K562 (cell line): ENCODE data around the gene TAF5. TPM values are rescaled to one million over a fixed set of nuclear protein-coding genes. Genes with fewer than 3 reads are reported as not detected.

ENCODE experiments used
- ASH1L ChIP-seq: fragments of 450-650 bp; IDR thresholded peaks from 2 replicates; pipeline ENCODE4 v1.6.1; 2018; ENCODE audit warnings: borderline replicate concordance, mild to moderate bottlenecking, low read depth; ENCODE audit not compliant: partially characterized antibody
- ELF4 ChIP-seq: fragments of 450-650 bp; formaldehyde crosslinking; IDR thresholded peaks from 2 replicates; pipeline ENCODE4 v1.4.0; 2022; ENCODE audit warnings: missing genetic modification characterization
- GATAD2B ChIP-seq: fragments of 450-650 bp; IDR thresholded peaks from 2 replicates; pipeline ENCODE4 v1.6.1; 2017; ENCODE audit warnings: mild to moderate bottlenecking, borderline replicate concordance
- JUNB ChIP-seq: fragments of 450-650 bp; formaldehyde crosslinking; conservative IDR thresholded peaks from 2 replicates; pipeline ENCODE4 v1.4.0; 2020; ENCODE audit warnings: mild to moderate bottlenecking
- KDM5B ChIP-seq: fragments of 200-600 bp; sonication (generic); IDR thresholded peaks from 2 replicates; pipeline ENCODE4 v1.6.1; 2012; ENCODE audit warnings: low read depth, mild to moderate bottlenecking, moderate library complexity, low read length, control low read depth, inconsistent platforms; ENCODE audit not compliant: insufficient replicate concordance
- MYBL2 ChIP-seq, 2 experiments: fragments of 450-650 bp in 1 of 2; sonication (generic) in 1 of 2; formaldehyde crosslinking in 1 of 2; IDR thresholded peaks; 2 replicates each; pipeline versions ENCODE4 v1.6.1 to v1.8.1; 2017 to 2022; ENCODE audit warnings: borderline replicate concordance in 1 of 2, inconsistent platforms in 1 of 2, low read depth in 1 of 2, mild to moderate bottlenecking in 1 of 2, missing genetic modification reagents in 1 of 2, moderate library complexity in 1 of 2
- PRMT5 ChIP-seq: sonication (generic); formaldehyde crosslinking; IDR thresholded peaks from 2 replicates; pipeline ENCODE4 v1.5.0; 2020; ENCODE audit warnings: missing genetic modification reagents
- SMARCA4 ChIP-seq: fragments of 450-650 bp; IDR thresholded peaks from 2 replicates; pipeline ENCODE4 v1.6.1; 2016
- TAF9B ChIP-seq: fragments of 450-650 bp; IDR thresholded peaks from 2 replicates; pipeline ENCODE4 v1.6.1; 2018; ENCODE audit warnings: mild to moderate bottlenecking; ENCODE audit not compliant: partially characterized antibody
- THRAP3 ChIP-seq: fragments of 450-650 bp; IDR thresholded peaks from 2 replicates; pipeline ENCODE4 v1.6.1; 2016; ENCODE audit warnings: mild to moderate bottlenecking, inconsistent platforms, borderline replicate concordance
- TRIM24 ChIP-seq, 2 experiments: fragments of 450-650 bp; IDR thresholded peaks; 2 replicates each; pipeline ENCODE4 v1.6.1; 2016
- ZNF584 ChIP-seq: fragments of 200-800 bp; sonication (Bioruptor generic); IDR thresholded peaks from 2 replicates; pipeline ENCODE4 v1.6.1; 2016; ENCODE audit warnings: low read depth, mild to moderate bottlenecking, missing genetic modification characterization, missing compliant biosample characterization
- polyA plus RNA-seq, 8 experiments: library from polyadenylated mRNA; depleted of rRNA in 4 of 8; stranded (reverse) in 5 of 8; unstranded in 3 of 8; fragments of >200 nt; fragmentation: Nextera tagmentation in 2 of 8; fragmentation: Illumina TruSeq in 1 of 8; extraction: Ambion mirVana in 2 of 8; extraction: Trizol in 1 of 8; gene quantifications; 2 replicates each; pipeline versions ENCODE4 v1.2.1 to v1.2.3, GENCODE V29; 2011 to 2014; ENCODE audit warnings: inconsistent platforms in 1 of 8, missing spikeins in 1 of 8
- total RNA-seq, 7 experiments: library from RNA; depleted of rRNA in 6 of 7; stranded (reverse); fragments of >200 nt in 6 of 7; fragmentation: Illumina TruSeq in 2 of 7; extraction: Trizol in 2 of 7; gene quantifications; 2 replicates each; pipeline versions ENCODE4 v1.2.1 to v1.2.3, GENCODE V29; 2011 to 2021; ENCODE audit warnings: low replicate concordance in 1 of 7
- TF ChIP-seq, protein P1 (sequence below): fragments of 450-650 bp; conservative IDR thresholded peaks from 2 replicates; pipeline ENCODE4 v1.6.1; 2016; ENCODE audit warnings: missing genetic modification characterization, low read depth, mild to moderate bottlenecking, missing compliant biosample characterization, moderate library complexity
- TF ChIP-seq, protein P2 (sequence below): fragments of 250-450 bp; sonication (Bioruptor Pico); IDR thresholded peaks from 2 replicates; pipeline ENCODE4 v1.5.0; 2021
- TF ChIP-seq, protein P3 (sequence below), 2 experiments: IDR thresholded peaks; 2 replicates each; pipeline ENCODE4 v1.6.1; 2012; ENCODE audit warnings: improper control_type of control experiment in 2 of 2, low read depth in 2 of 2, low read length in 2 of 2, borderline replicate concordance in 1 of 2
- TF ChIP-seq, protein P4 (sequence below): fragments of 250-450 bp; sonication (Bioruptor Pico); IDR thresholded peaks from 2 replicates; pipeline ENCODE4 v1.6.1; 2021; ENCODE audit warnings: mild to moderate bottlenecking
- TF ChIP-seq, protein P5 (sequence below): fragments of 450-650 bp; IDR thresholded peaks from 2 replicates; pipeline ENCODE4 v1.6.1; 2018; ENCODE audit not compliant: partially characterized antibody
- TF ChIP-seq, protein P6 (sequence below): fragments of 200-800 bp; sonication (Bioruptor generic); IDR thresholded peaks from 2 replicates; pipeline ENCODE4 v1.6.1; 2017; ENCODE audit warnings: missing genetic modification characterization, missing compliant biosample characterization

Gene TAF5
- total and polyA plus RNA-seq, 9 of the 15 experiments (the other 6 are each of a cell fraction or from before 2014, with no cell fraction given): 4.2 to 11.9 (median 9.3) TPM

DNA sequence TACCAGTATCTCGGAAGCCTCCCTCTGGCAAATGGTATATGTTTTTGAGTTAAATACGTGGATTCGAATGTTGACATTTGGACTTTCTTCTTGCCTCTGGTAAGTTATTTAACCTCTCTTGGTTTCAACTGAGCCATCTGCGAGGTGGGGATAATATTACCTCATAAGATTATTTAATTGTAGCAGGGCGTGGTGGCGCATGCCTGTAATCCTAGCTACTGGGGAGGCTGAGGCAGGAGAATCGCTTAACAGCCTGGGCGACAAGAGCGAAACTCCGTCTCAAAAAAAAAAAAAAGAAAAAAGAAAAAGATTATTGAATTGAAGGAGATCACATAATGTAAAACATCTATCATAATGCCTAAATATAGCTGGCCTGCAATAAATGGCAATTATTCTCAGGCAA is 396 bp upstream of the TAF5 start (continued):
- TF ChIP-seq, protein P1, sequence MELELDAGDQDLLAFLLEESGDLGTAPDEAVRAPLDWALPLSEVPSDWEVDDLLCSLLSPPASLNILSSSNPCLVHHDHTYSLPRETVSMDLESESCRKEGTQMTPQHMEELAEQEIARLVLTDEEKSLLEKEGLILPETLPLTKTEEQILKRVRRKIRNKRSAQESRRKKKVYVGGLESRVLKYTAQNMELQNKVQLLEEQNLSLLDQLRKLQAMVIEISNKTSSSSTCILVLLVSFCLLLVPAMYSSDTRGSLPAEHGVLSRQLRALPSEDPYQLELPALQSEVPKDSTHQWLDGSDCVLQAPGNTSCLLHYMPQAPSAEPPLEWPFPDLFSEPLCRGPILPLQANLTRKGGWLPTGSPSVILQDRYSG (tag): no peak
- TF ChIP-seq ASH1L (peak; percentile 39), SMARCA4 (0 out of 2 replicates have a peak, but pooled peaks have one; percentile 38), ELF4 (CRISPR knock-in tag) (peak; percentile 37; the same call in 1 of the 2 replicates), GATAD2B (no peak), PRMT5 (no peak), MYBL2 (IDR thresholded peaks at IDR 0.05; ENCODE audit: low read depth) (no peak), MYBL2 (CRISPR knock-in tag; IDR thresholded peaks at IDR 0.05; ENCODE audit: borderline replicate concordance) (no peak), THRAP3 (no peak), TAF9B (no peak), JUNB (CRISPR knock-in tag) (no peak), ZNF584 (no peak), TRIM24 (IDR thresholded peaks at IDR 0.05) (peak in 1 of 2 experiments; percentile 22; a peak in 1 of 4 replicates), KDM5B (no peak)
- TF ChIP-seq, protein P2, sequence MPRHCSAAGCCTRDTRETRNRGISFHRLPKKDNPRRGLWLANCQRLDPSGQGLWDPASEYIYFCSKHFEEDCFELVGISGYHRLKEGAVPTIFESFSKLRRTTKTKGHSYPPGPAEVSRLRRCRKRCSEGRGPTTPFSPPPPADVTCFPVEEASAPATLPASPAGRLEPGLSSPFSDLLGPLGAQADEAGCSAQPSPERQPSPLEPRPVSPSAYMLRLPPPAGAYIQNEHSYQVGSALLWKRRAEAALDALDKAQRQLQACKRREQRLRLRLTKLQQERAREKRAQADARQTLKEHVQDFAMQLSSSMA: no peak
- TF ChIP-seq, protein P3, sequence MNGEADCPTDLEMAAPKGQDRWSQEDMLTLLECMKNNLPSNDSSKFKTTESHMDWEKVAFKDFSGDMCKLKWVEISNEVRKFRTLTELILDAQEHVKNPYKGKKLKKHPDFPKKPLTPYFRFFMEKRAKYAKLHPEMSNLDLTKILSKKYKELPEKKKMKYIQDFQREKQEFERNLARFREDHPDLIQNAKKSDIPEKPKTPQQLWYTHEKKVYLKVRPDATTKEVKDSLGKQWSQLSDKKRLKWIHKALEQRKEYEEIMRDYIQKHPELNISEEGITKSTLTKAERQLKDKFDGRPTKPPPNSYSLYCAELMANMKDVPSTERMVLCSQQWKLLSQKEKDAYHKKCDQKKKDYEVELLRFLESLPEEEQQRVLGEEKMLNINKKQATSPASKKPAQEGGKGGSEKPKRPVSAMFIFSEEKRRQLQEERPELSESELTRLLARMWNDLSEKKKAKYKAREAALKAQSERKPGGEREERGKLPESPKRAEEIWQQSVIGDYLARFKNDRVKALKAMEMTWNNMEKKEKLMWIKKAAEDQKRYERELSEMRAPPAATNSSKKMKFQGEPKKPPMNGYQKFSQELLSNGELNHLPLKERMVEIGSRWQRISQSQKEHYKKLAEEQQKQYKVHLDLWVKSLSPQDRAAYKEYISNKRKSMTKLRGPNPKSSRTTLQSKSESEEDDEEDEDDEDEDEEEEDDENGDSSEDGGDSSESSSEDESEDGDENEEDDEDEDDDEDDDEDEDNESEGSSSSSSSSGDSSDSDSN (IDR thresholded peaks at IDR 0.05; ENCODE audit: borderline replicate concordance in 1 of 2, low read depth in 2 of 2, low read length in 2 of 2): no peak
- TF ChIP-seq, protein P4, sequence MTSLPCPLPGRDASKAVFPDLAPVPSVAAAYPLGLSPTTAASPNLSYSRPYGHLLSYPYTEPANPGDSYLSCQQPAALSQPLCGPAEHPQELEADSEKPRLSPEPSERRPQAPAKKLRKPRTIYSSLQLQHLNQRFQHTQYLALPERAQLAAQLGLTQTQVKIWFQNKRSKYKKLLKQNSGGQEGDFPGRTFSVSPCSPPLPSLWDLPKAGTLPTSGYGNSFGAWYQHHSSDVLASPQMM (CRISPR knock-in tag): no peak
- TF ChIP-seq, protein P5, sequence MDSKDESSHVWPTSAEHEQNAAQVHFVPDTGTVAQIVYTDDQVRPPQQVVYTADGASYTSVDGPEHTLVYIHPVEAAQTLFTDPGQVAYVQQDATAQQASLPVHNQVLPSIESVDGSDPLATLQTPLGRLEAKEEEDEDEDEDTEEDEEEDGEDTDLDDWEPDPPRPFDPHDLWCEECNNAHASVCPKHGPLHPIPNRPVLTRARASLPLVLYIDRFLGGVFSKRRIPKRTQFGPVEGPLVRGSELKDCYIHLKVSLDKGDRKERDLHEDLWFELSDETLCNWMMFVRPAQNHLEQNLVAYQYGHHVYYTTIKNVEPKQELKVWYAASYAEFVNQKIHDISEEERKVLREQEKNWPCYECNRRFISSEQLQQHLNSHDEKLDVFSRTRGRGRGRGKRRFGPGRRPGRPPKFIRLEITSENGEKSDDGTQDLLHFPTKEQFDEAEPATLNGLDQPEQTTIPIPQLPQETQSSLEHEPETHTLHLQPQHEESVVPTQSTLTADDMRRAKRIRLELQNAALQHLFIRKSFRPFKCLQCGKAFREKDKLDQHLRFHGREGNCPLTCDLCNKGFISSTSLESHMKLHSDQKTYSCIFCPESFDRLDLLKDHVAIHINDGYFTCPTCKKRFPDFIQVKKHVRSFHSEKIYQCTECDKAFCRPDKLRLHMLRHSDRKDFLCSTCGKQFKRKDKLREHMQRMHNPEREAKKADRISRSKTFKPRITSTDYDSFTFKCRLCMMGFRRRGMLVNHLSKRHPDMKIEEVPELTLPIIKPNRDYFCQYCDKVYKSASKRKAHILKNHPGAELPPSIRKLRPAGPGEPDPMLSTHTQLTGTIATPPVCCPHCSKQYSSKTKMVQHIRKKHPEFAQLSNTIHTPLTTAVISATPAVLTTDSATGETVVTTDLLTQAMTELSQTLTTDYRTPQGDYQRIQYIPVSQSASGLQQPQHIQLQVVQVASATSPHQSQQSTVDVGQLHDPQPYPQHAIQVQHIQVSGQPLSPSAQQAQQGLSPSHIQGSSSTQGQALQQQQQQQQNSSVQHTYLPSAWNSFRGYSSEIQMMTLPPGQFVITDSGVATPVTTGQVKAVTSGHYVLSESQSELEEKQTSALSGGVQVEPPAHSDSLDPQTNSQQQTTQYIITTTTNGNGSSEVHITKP: no peak
- TF ChIP-seq, protein P6, sequence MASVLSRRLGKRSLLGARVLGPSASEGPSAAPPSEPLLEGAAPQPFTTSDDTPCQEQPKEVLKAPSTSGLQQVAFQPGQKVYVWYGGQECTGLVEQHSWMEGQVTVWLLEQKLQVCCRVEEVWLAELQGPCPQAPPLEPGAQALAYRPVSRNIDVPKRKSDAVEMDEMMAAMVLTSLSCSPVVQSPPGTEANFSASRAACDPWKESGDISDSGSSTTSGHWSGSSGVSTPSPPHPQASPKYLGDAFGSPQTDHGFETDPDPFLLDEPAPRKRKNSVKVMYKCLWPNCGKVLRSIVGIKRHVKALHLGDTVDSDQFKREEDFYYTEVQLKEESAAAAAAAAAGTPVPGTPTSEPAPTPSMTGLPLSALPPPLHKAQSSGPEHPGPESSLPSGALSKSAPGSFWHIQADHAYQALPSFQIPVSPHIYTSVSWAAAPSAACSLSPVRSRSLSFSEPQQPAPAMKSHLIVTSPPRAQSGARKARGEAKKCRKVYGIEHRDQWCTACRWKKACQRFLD (CRISPR knock-in tag): no peak
